Gastrocnemius medialis (tissue), 4 donors: ENCODE data around the gene NELFA.

Experiments
- POLR2A ChIP-seq, 2 donors: fragments of 450-650 bp; IDR thresholded peaks; one replicate each; pipeline ENCODE4 v1.6.1; 2017; ENCODE audit warnings: antibody characterized with exemption in 2 of 2, mild to moderate bottlenecking in 2 of 2, moderate library complexity in 2 of 2
- TF ChIP-seq, protein P1 (sequence below), 5 experiments: fragments of 450-650 bp in 3 of 5; fragments of 200-600 bp in 2 of 5; sonication (generic) in 2 of 5; IDR thresholded peaks in 4 of 5; conservative IDR thresholded peaks in 1 of 5; 1 replicate in 4 of 5; 2 replicates in 1 of 5; pipeline ENCODE4 v1.5.1; 2016 to 2019; ENCODE audit warnings: antibody characterized with exemption in 5 of 5, mild to moderate bottlenecking in 3 of 5, moderate library complexity in 3 of 5

DNA sequence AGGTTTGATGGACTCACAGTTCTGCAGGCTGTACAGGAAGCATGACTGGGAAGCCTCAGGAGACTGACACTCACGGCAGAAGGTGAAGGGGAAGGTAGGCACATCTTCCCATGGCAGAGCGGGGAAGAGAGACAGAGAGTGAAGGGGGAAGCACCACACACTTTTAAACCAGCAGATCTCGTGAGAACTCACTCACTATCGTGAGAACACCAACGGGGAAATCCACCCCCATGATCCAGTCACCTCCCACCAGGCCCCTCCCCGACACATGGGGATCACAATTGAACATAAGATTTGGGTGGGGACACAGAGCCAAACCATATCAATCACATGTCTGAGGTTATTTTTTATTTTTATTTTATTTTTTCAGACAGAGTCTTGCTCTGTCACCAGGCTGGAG, 45.4 kb upstream of the NELFA start:
- TF ChIP-seq, protein P1, sequence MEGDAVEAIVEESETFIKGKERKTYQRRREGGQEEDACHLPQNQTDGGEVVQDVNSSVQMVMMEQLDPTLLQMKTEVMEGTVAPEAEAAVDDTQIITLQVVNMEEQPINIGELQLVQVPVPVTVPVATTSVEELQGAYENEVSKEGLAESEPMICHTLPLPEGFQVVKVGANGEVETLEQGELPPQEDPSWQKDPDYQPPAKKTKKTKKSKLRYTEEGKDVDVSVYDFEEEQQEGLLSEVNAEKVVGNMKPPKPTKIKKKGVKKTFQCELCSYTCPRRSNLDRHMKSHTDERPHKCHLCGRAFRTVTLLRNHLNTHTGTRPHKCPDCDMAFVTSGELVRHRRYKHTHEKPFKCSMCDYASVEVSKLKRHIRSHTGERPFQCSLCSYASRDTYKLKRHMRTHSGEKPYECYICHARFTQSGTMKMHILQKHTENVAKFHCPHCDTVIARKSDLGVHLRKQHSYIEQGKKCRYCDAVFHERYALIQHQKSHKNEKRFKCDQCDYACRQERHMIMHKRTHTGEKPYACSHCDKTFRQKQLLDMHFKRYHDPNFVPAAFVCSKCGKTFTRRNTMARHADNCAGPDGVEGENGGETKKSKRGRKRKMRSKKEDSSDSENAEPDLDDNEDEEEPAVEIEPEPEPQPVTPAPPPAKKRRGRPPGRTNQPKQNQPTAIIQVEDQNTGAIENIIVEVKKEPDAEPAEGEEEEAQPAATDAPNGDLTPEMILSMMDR (IDR thresholded peaks at IDR 0.05 in 4 of 5, conservative IDR thresholded peaks at IDR 0.05 in 1 of 5): no peak
- no peak for TF ChIP-seq POLR2A (IDR thresholded peaks at IDR 0.05)
